Caco-2 (cell line): ENCODE data around the gene PRODH2. TPM values are rescaled to one million over a fixed set of nuclear protein-coding genes. Genes with fewer than 3 reads are reported as not detected.

Source experiments
- BruUV-seq: library from RNA; stranded (reverse); fragments of 400-500 nt; replicated peaks from 2 replicates; lab custom pipeline; 2021; lab: Mats Ljungman, UMichigan
- CTCF ChIA-PET: fragments of 300-600 bp; sonication (Branson Sonifier 250); formaldehyde crosslinking; loops from one replicate; lab custom pipeline; 2022; ENCODE audit warnings: antibody characterized with exemption; lab: Charles Lee
- POLR2A ChIA-PET: fragments of 300-600 bp; sonication (Branson Sonifier 250); formaldehyde crosslinking; loops from one replicate; lab custom pipeline; 2022; ENCODE audit warnings: antibody characterized with exemption; lab: Charles Lee
- DNase-seq, 2 experiments: peaks; one replicate each; pipeline versions ENCODE4 v3.0.0 to v3.0.0-alpha.2; 2020 to 2022
- H3K27me3 ChIP-seq: replicated peaks from 2 replicates; pipeline ENCODE4 v1.6.0; 2011; ENCODE audit warnings: low read length; ENCODE audit not compliant: control insufficient read depth, insufficient read depth
- H3K36me3 ChIP-seq: 2 replicates; pipeline ENCODE4 v1.5.1; 2011; ENCODE audit warnings: low read length; ENCODE audit not compliant: control insufficient read depth, insufficient read depth
- H3K4me1 ChIP-seq: fragments of 250-450 bp; sonication (Bioruptor Pico); 2 replicates; pipeline ENCODE4 v1.5.1; 2020; ENCODE audit warnings: mild to moderate bottlenecking
- H3K4me3 ChIP-seq: 2 replicates; pipeline ENCODE4 v1.5.1; 2011; ENCODE audit warnings: low read depth, mild to moderate bottlenecking, control low read depth, low read length
- H3K9me3 ChIP-seq: fragments of 250-450 bp; sonication (Bioruptor Pico); 2 replicates; pipeline ENCODE4 v1.5.1; 2020; ENCODE audit warnings: mild to moderate bottlenecking, moderate library complexity
- H3K27ac Mint-ChIP-seq: one replicate; pipeline ENCODE4 v1.8.0; 2022; ENCODE audit warnings: mixed read lengths; ENCODE audit not compliant: unreplicated experiment
- H3K27me3 Mint-ChIP-seq: one replicate; pipeline ENCODE4 v1.8.0; 2022; ENCODE audit warnings: mixed read lengths; ENCODE audit not compliant: insufficient read depth, unreplicated experiment
- H3K36me3 Mint-ChIP-seq: one replicate; pipeline ENCODE4 v1.8.0; 2022; ENCODE audit warnings: mild to moderate bottlenecking, mixed read lengths; ENCODE audit not compliant: insufficient read depth, unreplicated experiment
- H3K4me1 Mint-ChIP-seq: one replicate; pipeline ENCODE4 v1.8.0; 2022; ENCODE audit warnings: low read depth, mixed read lengths; ENCODE audit not compliant: unreplicated experiment
- H3K4me3 Mint-ChIP-seq: one replicate; pipeline ENCODE4 v1.8.0; 2022; ENCODE audit warnings: mild to moderate bottlenecking, moderate library complexity, mixed read lengths; ENCODE audit not compliant: unreplicated experiment
- H3K9me3 Mint-ChIP-seq: one replicate; pipeline ENCODE4 v1.8.0; 2022; ENCODE audit warnings: mixed read lengths; ENCODE audit not compliant: unreplicated experiment
- CTCF ChIP-seq, 2 experiments: fragments of 200-600 bp in 1 of 2; IDR thresholded peaks; 1 replicate in 1 of 2; 2 replicates in 1 of 2; pipeline versions ENCODE4 v1.5.1 to v1.8.0; 2011 to 2022; ENCODE audit warnings: antibody characterized with exemption in 1 of 2, control low read depth in 1 of 2, inconsistent platforms in 1 of 2, low read depth in 1 of 2, low read length in 1 of 2, mild to moderate bottlenecking in 1 of 2, moderate library complexity in 1 of 2; ENCODE audit not compliant: insufficient read depth in 1 of 2, severe bottlenecking in 1 of 2, unreplicated experiment in 1 of 2
- intact Hi-C: fragments of 100-400 bp; cut with micrococcal nuclease; formaldehyde crosslinking; loops from one replicate; pipeline ENCODE4 v1.10.0; 2022; ENCODE audit not compliant: unreplicated experiment
- total RNA-seq: library from RNA; stranded (reverse); gene quantifications from 2 replicates; pipeline ENCODE4 v1.2.3, GENCODE V29; 2022

PRODH2 gene
- total RNA-seq, 1 experiment from 2014 or later: not detected

GRCh38 chr19:35860818-35861639 is 48.4 kb upstream of the PRODH2 start:
- Mint-ChIP-seq H3K27me3 (peaks cover 15% of the 10 kb centered on the region), H3K9me3 (no peaks in the 10 kb centered on the region), H3K27ac (no peak overlapping the region), H3K4me1 (peaks cover 9% of the 10 kb centered on the region), H3K4me3 (peak overlapping the region; percentile 65), H3K36me3 (peaks cover 7% of the 10 kb centered on the region)
- ChIA-PET CTCF (interaction anchor here (0.6 to 0.7 kb wide), 2 partner anchors 9 to 41 kb away, joined by 3 to 5 read pairs; partner anchors contain the start of gene NPHS1), POLR2A (no interaction called here)
- no peak overlapping the region for H3K4me3 ChIP-seq
- H3K4me1 ChIP-seq: peaks cover 13% of the 10 kb centered on the region
- H3K9me3 ChIP-seq: no peaks in the 10 kb centered on the region
- DNase-seq: peak; percentile 70 to 81
- BruUV-seq: no TSS peak
- H3K36me3 ChIP-seq: no peaks in the 10 kb centered on the region
- no peaks in the 10 kb centered on the region; the same call in 1 of the 2 replicates for H3K27me3 ChIP-seq
- no peak for TF ChIP-seq CTCF (IDR thresholded peaks at IDR 0.05; ENCODE audit: insufficient read depth in 1 of 2, low read depth in 1 of 2, low read length in 1 of 2, severe bottlenecking in 1 of 2, unreplicated experiment in 1 of 2)
- intact Hi-C loops: no loop called here

- peaks cover 9% of the 10 kb centered on the region for H3K27me3 Mint-ChIP-seq
- POLR2A ChIA-PET: no interaction called here
- no TSS peak for BruUV-seq
- no peaks in the 10 kb centered on the region; the same call in 1 of the 2 replicates for H3K27me3 ChIP-seq
- no peak overlapping the region for H3K4me3 Mint-ChIP-seq
- no peak overlapping the region for H3K4me3 ChIP-seq
- no peaks in the 10 kb centered on the region for H3K9me3 ChIP-seq
- intact Hi-C loops: no loop called here
- no peaks in the 10 kb centered on the region for H3K9me3 Mint-ChIP-seq
- H3K27ac Mint-ChIP-seq: no peak overlapping the region
- CTCF ChIA-PET: interaction anchor here (0.6 to 0.7 kb wide), 2 partner anchors 9 to 40 kb away, joined by 5 read pairs; no protein-coding TSS in a partner anchor
- no peaks in the 10 kb centered on the region for H3K36me3 ChIP-seq
- no peak for TF ChIP-seq CTCF (IDR thresholded peaks at IDR 0.05; ENCODE audit: insufficient read depth in 1 of 2, low read depth in 1 of 2, low read length in 1 of 2, severe bottlenecking in 1 of 2, unreplicated experiment in 1 of 2)
- no peak for DNase-seq
- H3K4me1 ChIP-seq: peaks cover 17% of the 10 kb centered on the region
- peaks cover 7% of the 10 kb centered on the region for H3K36me3 Mint-ChIP-seq
- peaks cover 9% of the 10 kb centered on the region for H3K4me1 Mint-ChIP-seq
Observed at GRCh38 chr19:35860436-35860817, 47.8 kb upstream of the PRODH2 start.

GRCh38 chr19:35859414-35859813 is 46.8 kb upstream of the PRODH2 start:
- intact Hi-C loops: no loop called here
- peaks cover 9% of the 10 kb centered on the region for H3K27me3 Mint-ChIP-seq
- ChIA-PET POLR2A (no interaction called here), CTCF (interaction anchor here (0.6 kb wide), 2 partner anchors 50 to 83 kb away, joined by 6 to 10 read pairs; no protein-coding TSS in a partner anchor)
- no peak overlapping the region for H3K27ac Mint-ChIP-seq
- no peak for DNase-seq
- no peak overlapping the region for H3K4me3 Mint-ChIP-seq
- no peak overlapping the region for H3K4me3 ChIP-seq
- peaks cover 17% of the 10 kb centered on the region for H3K4me1 ChIP-seq
- H3K9me3 Mint-ChIP-seq: no peaks in the 10 kb centered on the region
- no peaks in the 10 kb centered on the region for H3K9me3 ChIP-seq
- TF ChIP-seq CTCF (IDR thresholded peaks at IDR 0.05; ENCODE audit: insufficient read depth in 1 of 2, low read depth in 1 of 2, low read length in 1 of 2, severe bottlenecking in 1 of 2, unreplicated experiment in 1 of 2): no peak
- H3K36me3 ChIP-seq: no peaks in the 10 kb centered on the region
- H3K36me3 Mint-ChIP-seq: peaks cover 7% of the 10 kb centered on the region
- H3K4me1 Mint-ChIP-seq: peaks cover 14% of the 10 kb centered on the region
- no peaks in the 10 kb centered on the region; the same call in 1 of the 2 replicates for H3K27me3 ChIP-seq
- no TSS peak for BruUV-seq
